Measurements from ENCODE around the gene SLC30A3. TPM values are rescaled to one million over a fixed set of nuclear protein-coding genes. Genes with fewer than 3 reads are reported as not detected.

SLC30A3 gene
- total RNA-seq, 1 experiment from 2014 or later, result 45.6 TPM

DNA sequence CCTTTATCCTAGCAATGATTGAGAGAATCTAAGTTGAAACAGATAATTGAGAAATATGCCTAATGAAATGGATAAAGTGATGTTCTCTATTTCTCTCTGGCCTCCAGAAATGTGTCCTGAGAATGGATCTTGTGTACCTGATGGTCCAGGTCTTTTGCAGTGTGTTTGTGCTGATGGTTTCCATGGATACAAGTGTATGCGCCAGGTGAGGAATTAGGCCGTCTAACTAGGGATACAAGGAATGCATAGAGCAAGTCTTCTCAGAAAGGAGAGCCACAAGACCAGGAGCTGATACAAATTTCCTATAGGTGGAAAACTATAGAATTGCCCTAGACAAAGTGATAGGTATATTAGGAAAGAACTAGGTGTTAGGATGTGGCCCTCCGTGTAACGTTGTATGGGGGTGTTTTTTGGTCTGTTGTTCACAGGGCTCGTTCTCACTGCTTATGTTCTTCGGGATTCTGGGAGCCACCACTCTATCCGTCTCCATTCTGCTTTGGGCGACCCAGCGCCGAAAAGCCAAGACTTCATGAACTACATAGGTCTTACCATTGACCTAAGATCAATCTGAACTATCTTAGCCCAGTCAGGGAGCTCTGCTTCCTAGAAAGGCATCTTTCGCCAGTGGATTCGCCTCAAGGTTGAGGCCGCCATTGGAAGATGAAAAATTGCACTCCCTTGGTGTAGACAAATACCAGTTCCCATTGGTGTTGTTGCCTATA, 46.3 kb downstream of the SLC30A3 start:
- peak overlapping the region; percentile 61 for H3K4me3 ChIP-seq (ENCODE audit: low read depth, low read length, poor library complexity, severe bottlenecking)
- peaks cover 62% of the 10 kb centered on the region for H3K4me1 ChIP-seq (ENCODE audit: insufficient read depth, low read length, poor library complexity, severe bottlenecking)
- CTCF ChIA-PET, result no interaction called here
- POLR2A ChIA-PET (ENCODE audit: low non-redundant PET), result no interaction called here
- intact Hi-C loops (cut with micrococcal nuclease; ENCODE audit: unreplicated experiment), result no loop called here
- H3K27ac ChIP-seq (ENCODE audit: low read depth, low read length, poor library complexity, severe bottlenecking), result peak overlapping the region; percentile 98
- H3K36me3 ChIP-seq (ENCODE audit: insufficient read depth, low read length, poor library complexity, severe bottlenecking), result peaks cover 23% of the 10 kb centered on the region
- no peak for TF ChIP-seq EZH2 (IDR thresholded peaks at IDR 0.05; ENCODE audit: borderline replicate concordance, low read depth, low read length, poor library complexity, severe bottlenecking)
- TF ChIP-seq, protein P1, sequence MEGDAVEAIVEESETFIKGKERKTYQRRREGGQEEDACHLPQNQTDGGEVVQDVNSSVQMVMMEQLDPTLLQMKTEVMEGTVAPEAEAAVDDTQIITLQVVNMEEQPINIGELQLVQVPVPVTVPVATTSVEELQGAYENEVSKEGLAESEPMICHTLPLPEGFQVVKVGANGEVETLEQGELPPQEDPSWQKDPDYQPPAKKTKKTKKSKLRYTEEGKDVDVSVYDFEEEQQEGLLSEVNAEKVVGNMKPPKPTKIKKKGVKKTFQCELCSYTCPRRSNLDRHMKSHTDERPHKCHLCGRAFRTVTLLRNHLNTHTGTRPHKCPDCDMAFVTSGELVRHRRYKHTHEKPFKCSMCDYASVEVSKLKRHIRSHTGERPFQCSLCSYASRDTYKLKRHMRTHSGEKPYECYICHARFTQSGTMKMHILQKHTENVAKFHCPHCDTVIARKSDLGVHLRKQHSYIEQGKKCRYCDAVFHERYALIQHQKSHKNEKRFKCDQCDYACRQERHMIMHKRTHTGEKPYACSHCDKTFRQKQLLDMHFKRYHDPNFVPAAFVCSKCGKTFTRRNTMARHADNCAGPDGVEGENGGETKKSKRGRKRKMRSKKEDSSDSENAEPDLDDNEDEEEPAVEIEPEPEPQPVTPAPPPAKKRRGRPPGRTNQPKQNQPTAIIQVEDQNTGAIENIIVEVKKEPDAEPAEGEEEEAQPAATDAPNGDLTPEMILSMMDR (conservative IDR thresholded peaks at IDR 0.05; ENCODE audit: low read depth, low read length), result no peak
- no peaks in the 10 kb centered on the region for H3K9me3 ChIP-seq (ENCODE audit: low read depth, low read length, poor library complexity, severe bottlenecking)
- H3K27me3 ChIP-seq (replicated peaks; ENCODE audit: insufficient read depth, low read depth, low read length, poor library complexity), result no peaks in the 10 kb centered on the region
- no TSS peak for BruUV-seq (replicated peaks)
- DNase-seq (ENCODE audit: low spot score), result no peak

DNA sequence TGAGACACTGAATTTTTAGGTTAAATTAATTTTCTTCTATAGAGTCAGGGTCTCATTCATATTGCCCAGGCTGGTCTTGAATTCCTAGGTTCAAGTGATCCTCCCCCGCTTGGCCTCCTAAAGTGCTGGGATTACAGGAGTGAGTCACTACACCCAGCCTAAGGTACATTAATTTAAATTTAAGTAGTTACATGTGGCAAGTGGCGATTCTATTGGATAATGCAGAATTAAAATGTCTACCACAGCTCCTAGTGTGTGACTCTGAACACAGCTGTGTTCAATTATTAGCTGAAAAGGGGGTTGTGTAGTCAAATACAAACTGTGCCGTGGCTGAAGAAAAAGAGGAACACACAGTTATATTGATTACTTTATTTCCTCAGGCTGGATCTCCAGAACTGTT, 47.9 kb downstream of the SLC30A3 start:
- no TSS peak for BruUV-seq (replicated peaks)

DNA sequence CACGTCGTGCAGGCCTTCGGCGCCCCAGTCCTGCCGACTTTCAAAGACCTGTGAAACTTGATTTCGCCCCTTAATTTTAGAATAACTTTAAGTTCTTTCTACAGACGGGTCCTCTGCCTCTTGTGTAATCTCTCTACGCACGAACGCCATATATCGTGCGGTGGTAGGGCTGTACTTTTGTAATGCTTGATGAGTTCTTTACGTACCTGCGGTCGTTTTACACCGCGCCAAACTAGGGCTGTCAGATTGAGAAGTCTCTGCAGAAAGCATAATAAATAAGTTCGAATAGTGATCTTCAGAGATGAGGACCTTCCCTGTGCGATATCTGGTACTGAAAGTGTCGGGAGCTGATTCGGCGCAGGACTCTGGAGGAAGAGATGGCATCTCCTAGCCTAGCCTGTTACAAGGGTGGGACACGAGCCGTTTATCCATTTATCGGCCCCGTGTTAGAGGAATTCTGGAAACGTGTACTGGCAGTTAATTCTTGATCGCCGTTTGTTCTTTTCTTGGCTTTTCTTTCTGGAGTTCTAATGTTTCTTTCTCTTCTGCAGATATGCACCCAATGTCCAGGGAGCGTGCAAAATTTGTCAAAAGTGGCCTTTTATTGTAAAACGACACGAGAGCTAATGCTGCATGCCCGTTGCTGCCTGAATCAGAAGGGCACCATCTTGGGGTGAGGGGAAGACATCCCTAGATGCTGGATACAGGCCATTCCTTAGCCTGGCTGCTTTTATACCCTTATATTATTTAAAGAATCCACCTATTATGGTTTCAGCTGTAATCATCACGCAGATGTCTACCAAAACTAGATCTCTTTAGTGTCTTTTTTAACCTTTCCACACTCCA, 50.0 kb downstream of the SLC30A3 start:
- Histone ChIP-seq H3K27ac (ENCODE audit: low read depth, low read length, poor library complexity, severe bottlenecking) (peak overlapping the region; percentile 98), H3K4me1 (ENCODE audit: insufficient read depth, low read length, poor library complexity, severe bottlenecking) (peaks cover 49% of the 10 kb centered on the region), H3K36me3 (ENCODE audit: insufficient read depth, low read length, poor library complexity, severe bottlenecking) (peaks cover 16% of the 10 kb centered on the region), H3K27me3 (replicated peaks; ENCODE audit: insufficient read depth, low read depth, low read length, poor library complexity) (no peaks in the 10 kb centered on the region), H3K4me3 (ENCODE audit: low read depth, low read length, poor library complexity, severe bottlenecking) (peak overlapping the region; percentile 72), H3K9me3 (ENCODE audit: low read depth, low read length, poor library complexity, severe bottlenecking) (no peaks in the 10 kb centered on the region)
- CTCF ChIA-PET, result no interaction called here
- DNase-seq (ENCODE audit: low spot score), result peak; percentile 62
- BruUV-seq (replicated peaks), result TSS peak; percentile 35
- intact Hi-C loops (cut with micrococcal nuclease; ENCODE audit: unreplicated experiment), result loop anchor here (1.0 kb wide), 1 partner anchor 157 kb away; the partner anchor contains the start of genes EIF2B4 and SNX17
- POLR2A ChIA-PET (ENCODE audit: low non-redundant PET), result interaction anchor here (1.0 kb wide), 1 partner anchor 9 kb away, joined by 4 read pairs; no protein-coding TSS in a partner anchor
- TF ChIP-seq, protein P1 (conservative IDR thresholded peaks at IDR 0.05; ENCODE audit: low read depth, low read length), result no peak
- no peak for TF ChIP-seq EZH2 (IDR thresholded peaks at IDR 0.05; ENCODE audit: borderline replicate concordance, low read depth, low read length, poor library complexity, severe bottlenecking)

More for the DNA sequence above, 47.9 kb downstream of the SLC30A3 start:
- no peaks in the 10 kb centered on the region for H3K27me3 ChIP-seq (replicated peaks; ENCODE audit: insufficient read depth, low read depth, low read length, poor library complexity)
- no peak overlapping the region for H3K4me3 ChIP-seq (ENCODE audit: low read depth, low read length, poor library complexity, severe bottlenecking)
- DNase-seq (ENCODE audit: low spot score), result peak; percentile 79
- peaks cover 16% of the 10 kb centered on the region for H3K36me3 ChIP-seq (ENCODE audit: insufficient read depth, low read length, poor library complexity, severe bottlenecking)
- H3K4me1 ChIP-seq (ENCODE audit: insufficient read depth, low read length, poor library complexity, severe bottlenecking), result peaks cover 48% of the 10 kb centered on the region
- TF ChIP-seq, protein P1 (conservative IDR thresholded peaks at IDR 0.05; ENCODE audit: low read depth, low read length), result no peak
- TF ChIP-seq EZH2 (IDR thresholded peaks at IDR 0.05; ENCODE audit: borderline replicate concordance, low read depth, low read length, poor library complexity, severe bottlenecking), result no peak
- intact Hi-C loops (cut with micrococcal nuclease; ENCODE audit: unreplicated experiment), result no loop called here
- POLR2A ChIA-PET (ENCODE audit: low non-redundant PET), result interaction anchor here (0.6 kb wide), 1 partner anchor 33 kb away, joined by 3 read pairs; no protein-coding TSS in a partner anchor
- CTCF ChIA-PET, result no interaction called here
- no peaks in the 10 kb centered on the region for H3K9me3 ChIP-seq (ENCODE audit: low read depth, low read length, poor library complexity, severe bottlenecking)
- H3K27ac ChIP-seq (ENCODE audit: low read depth, low read length, poor library complexity, severe bottlenecking), result peak overlapping the region; percentile 98

Measured in A673 (cell line).